ENCODE results near the gene THSD4.
"Not testable (repeated sequence)": the region's sequence is repeated elsewhere in the genome, so short reads cannot be mapped to it uniquely, and the experiment has no call there.

Gene THSD4

DNA sequence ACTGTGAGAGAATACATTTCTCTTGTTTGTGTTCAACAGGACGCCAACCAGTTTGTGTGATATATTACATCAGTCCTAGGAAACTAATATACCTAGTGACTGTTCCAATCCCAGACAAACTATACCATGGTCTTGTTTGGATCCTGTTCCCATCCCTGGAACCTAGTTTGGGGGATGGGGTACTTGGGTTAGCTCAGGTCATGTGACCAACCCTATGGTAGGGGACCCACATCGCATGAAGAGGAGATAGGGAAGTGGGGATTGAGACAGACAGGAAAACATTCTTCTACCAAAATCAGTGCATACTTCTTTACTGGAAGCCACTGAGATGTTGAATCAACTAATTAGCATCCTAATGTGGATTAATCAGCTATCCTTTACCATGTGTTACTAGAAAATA, 146.1 kb downstream of the THSD4 start:
- TF ChIP-seq, protein P1, sequence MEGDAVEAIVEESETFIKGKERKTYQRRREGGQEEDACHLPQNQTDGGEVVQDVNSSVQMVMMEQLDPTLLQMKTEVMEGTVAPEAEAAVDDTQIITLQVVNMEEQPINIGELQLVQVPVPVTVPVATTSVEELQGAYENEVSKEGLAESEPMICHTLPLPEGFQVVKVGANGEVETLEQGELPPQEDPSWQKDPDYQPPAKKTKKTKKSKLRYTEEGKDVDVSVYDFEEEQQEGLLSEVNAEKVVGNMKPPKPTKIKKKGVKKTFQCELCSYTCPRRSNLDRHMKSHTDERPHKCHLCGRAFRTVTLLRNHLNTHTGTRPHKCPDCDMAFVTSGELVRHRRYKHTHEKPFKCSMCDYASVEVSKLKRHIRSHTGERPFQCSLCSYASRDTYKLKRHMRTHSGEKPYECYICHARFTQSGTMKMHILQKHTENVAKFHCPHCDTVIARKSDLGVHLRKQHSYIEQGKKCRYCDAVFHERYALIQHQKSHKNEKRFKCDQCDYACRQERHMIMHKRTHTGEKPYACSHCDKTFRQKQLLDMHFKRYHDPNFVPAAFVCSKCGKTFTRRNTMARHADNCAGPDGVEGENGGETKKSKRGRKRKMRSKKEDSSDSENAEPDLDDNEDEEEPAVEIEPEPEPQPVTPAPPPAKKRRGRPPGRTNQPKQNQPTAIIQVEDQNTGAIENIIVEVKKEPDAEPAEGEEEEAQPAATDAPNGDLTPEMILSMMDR (conservative IDR thresholded peaks at IDR 0.05; ENCODE audit: control insufficient read depth, insufficient read depth, low read depth, low read length), result no peak
- no peak overlapping the region for H3K4me3 ChIP-seq (ENCODE audit: control insufficient read depth, low read depth, low read length)
- DNase-seq (ENCODE audit: low read depth), result no peak

DNA sequence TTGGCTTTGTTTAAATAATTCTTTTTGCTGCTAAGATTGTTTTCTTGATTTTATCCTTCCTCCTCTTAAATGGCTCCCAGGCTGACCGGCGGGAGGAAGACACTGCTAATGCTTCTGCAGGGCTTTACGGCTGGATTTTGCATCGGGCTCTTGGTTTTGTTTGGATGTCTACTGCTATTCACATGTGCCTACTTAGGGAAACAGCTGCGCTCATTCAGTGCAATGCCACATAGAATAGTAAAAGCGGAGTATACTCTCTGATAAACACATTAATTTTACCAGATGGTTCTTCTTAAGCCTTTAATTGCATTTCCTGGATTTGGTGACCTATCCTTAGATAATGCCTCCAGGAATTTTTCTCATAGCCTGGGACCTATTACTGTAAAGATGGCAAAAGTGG, 146.6 kb downstream of the THSD4 start:
- TF ChIP-seq, protein P1 (conservative IDR thresholded peaks at IDR 0.05; ENCODE audit: control insufficient read depth, insufficient read depth, low read depth, low read length), result no peak
- no peak for DNase-seq (ENCODE audit: low read depth)
- H3K4me3 ChIP-seq (ENCODE audit: control insufficient read depth, low read depth, low read length), result no peak overlapping the region

DNA sequence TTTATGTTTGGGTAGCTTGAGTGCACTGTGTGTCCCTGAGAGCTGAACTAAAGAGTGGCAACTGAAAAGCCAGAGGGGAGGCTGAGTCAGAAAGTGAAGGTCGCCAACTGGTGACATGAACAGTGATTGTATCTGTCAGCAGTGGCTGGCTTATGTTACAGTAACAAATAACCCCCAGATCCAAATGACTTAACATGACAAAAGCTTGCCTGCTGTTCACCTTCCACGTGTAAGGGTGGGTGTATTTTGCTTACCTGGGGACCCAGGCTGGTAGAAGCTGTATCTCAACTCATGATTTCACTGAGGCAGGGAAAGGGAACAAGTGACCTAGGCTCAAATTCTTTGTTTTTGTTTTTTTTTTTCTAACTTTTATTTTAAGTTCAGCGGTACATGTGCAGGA, 147.3 kb downstream of the THSD4 start:
- no peak for DNase-seq (ENCODE audit: low read depth)
- TF ChIP-seq, protein P1 (conservative IDR thresholded peaks at IDR 0.05; ENCODE audit: control insufficient read depth, insufficient read depth, low read depth, low read length), result no peak
- no peak overlapping the region for H3K4me3 ChIP-seq (ENCODE audit: control insufficient read depth, low read depth, low read length)

DNA sequence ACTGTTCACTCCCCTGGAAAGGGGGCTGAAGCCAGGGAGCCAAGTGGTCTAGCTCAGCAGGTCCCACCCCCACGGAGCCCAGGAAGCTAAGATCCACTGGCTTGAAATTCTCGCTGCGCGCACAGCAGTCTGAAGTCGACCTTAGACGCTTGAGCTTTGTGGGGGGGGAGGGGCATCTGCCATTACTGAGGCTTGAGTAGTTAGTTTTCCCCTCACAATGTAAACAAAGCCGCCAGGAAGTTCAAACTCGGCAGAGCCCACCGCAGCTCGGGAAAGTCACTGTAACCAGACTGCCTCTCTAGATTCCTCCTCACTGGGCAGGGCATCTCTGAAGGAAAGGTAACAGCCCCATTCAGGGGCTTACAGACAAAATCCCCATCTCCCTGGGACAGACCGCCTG, 150.3 kb downstream of the THSD4 start:
- DNase-seq (ENCODE audit: low read depth), result not testable (repeated sequence)

DNA sequence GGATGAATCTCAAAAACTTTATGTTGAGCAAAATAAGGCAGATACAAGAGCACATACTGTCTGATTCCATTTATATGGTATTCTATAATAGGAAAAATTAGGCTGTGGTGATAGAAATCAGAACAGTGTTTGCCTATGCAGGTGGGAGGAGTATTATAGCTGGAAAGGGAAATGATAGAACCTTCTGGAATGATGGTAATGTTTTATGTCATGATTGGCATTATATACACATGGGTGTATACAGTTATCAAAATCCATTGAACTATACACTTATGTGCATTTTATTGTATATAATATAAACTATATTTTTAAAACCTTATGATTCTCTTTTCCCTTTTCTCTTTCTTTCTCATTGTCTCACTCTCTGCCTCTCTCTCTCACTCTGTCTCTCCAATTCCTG, 156.1 kb downstream of the THSD4 start:
- no peak overlapping the region for H3K4me3 ChIP-seq (ENCODE audit: control insufficient read depth, low read depth, low read length)
- TF ChIP-seq, protein P1 (conservative IDR thresholded peaks at IDR 0.05; ENCODE audit: control insufficient read depth, insufficient read depth, low read depth, low read length), result no peak
- no peak for DNase-seq (ENCODE audit: low read depth)

More for the DNA sequence above, 150.3 kb downstream of the THSD4 start:
- H3K4me3 ChIP-seq (ENCODE audit: control insufficient read depth, low read depth, low read length), result not testable (repeated sequence)

DNA sequence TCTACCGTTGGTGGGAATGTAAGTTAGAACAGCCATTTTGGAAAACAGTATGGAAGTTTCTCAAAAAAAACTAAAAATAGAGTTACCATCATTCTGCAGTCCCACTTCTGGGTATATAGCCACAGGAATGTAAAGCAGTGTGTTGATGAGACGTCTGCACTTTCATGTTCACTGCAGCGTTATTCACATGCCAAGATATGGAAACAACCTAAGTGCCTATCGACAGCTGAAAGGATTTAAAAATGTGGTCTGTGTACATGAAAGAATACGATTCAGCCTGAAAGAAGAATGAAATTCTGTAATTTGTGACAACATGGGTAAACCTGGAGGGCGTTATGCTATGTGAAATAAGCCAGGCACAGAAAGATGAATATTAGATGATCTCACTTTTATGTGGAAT, 157.7 kb downstream of the THSD4 start:
- TF ChIP-seq, protein P1 (conservative IDR thresholded peaks at IDR 0.05; ENCODE audit: control insufficient read depth, insufficient read depth, low read depth, low read length), result no peak
- peak; percentile 55 for DNase-seq (ENCODE audit: low read depth)
- no peak overlapping the region for H3K4me3 ChIP-seq (ENCODE audit: control insufficient read depth, low read depth, low read length)

DNA sequence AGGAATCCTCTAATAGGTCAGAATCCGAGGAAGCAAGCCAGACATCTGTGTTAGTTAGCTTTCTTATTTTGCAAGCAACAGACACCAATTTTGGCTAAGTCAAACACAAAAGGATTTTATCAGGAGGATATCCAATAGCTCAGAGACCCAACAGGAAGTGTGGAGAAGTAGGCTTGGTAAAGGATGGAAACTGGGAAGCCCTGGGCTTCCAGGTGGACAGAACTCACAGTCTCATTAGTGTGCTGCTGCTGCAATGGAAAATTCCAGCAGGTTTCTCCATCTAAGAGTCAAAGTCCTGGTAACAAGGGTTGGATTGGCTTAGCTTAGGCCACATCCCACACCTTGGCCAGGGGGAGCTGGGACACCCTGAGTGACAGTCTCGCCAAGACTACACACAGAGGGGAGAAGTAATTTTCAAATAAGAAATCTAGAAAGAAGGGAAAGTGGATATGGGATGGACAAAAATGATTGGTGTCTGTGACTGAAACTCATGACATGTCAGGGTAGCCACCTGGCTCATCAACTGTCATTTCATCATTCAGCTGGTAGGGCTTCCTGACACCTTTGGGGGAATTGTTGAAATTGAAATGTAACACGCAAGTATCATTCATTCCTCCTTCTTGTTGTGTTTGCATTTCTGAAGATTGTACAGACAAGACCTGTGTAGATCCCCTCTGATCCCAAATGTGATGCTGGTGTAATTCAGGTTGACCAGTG, 158.6 kb downstream of the THSD4 start:
- no peak overlapping the region for H3K4me3 ChIP-seq (ENCODE audit: control insufficient read depth, low read depth, low read length)
- TF ChIP-seq, protein P1 (conservative IDR thresholded peaks at IDR 0.05; ENCODE audit: control insufficient read depth, insufficient read depth, low read depth, low read length), result no peak
- DNase-seq (ENCODE audit: low read depth), result peak; percentile 33
